PC-3 (cell line): ENCODE measurements around the gene RGS3. TPM values are rescaled to one million over a fixed set of nuclear protein-coding genes. Genes with fewer than 3 reads are reported as not detected.

Experiments used
- ATAC-seq: fragments of 200-7000 bp; cut with Tn5 transposase; 2 replicates; pipeline ENCODE4 v1.9.1; 2020; ENCODE audit warnings: mild to moderate bottlenecking, moderate library complexity
- BruUV-seq: library from RNA; stranded (reverse); fragments of 400-500 nt; replicated peaks from 2 replicates; lab custom pipeline; 2021; lab: Mats Ljungman, UMichigan
- CTCF ChIA-PET: fragments of 300-600 bp; sonication (Branson Sonifier 250); formaldehyde crosslinking; loops from one replicate; lab custom pipeline; 2022; ENCODE audit warnings: antibody characterized with exemption; lab: Charles Lee
- POLR2A ChIA-PET: fragments of 300-600 bp; sonication (Branson Sonifier 250); formaldehyde crosslinking; loops from one replicate; lab custom pipeline; 2022; ENCODE audit warnings: antibody characterized with exemption; ENCODE audit not compliant: unreplicated experiment; lab: Charles Lee
- DNase-seq: peaks from one replicate; pipeline ENCODE4 v3.0.0-alpha.2; 2015
- H2AFZ ChIP-seq: fragments of 300-600 bp; sonication (generic); 2 replicates; pipeline ENCODE4 v1.6.0; 2016; ENCODE audit warnings: antibody characterized with exemption, low read length
- H3F3A ChIP-seq: fragments of 300-600 bp; sonication (generic); one replicate; pipeline ENCODE4 v1.6.0; 2017; ENCODE audit warnings: antibody characterized with exemption, low read length, control low read depth, mild to moderate bottlenecking; ENCODE audit not compliant: unreplicated experiment
- H3K27ac ChIP-seq: fragments of 300-600 bp; sonication (generic); 2 replicates; pipeline ENCODE4 v1.5.1; 2016; ENCODE audit warnings: mild to moderate bottlenecking, low read length
- H3K27me3 ChIP-seq: fragments of 300-600 bp; sonication (generic); 2 replicates; pipeline ENCODE4 v1.6.1; 2016; ENCODE audit warnings: low read length, mixed read lengths
- H3K36me3 ChIP-seq: fragments of 300-600 bp; sonication (generic); 2 replicates; pipeline ENCODE4 v1.6.1; 2016; ENCODE audit warnings: low read depth, mixed run types, low read length, mixed read lengths
- H3K4me1 ChIP-seq: fragments of 300-600 bp; sonication (generic); 2 replicates; pipeline ENCODE4 v1.5.1; 2016; ENCODE audit warnings: low read length; ENCODE audit not compliant: insufficient read depth
- H3K4me2 ChIP-seq: fragments of 300-600 bp; sonication (generic); 2 replicates; pipeline ENCODE4 v1.6.0; 2016; ENCODE audit warnings: low read length
- H3K4me3 ChIP-seq: fragments of 300-600 bp; sonication (generic); 2 replicates; pipeline ENCODE4 v1.5.1; 2016; ENCODE audit warnings: mild to moderate bottlenecking, low read length, mixed read lengths
- H3K79me2 ChIP-seq: fragments of 300-600 bp; sonication (generic); 2 replicates; pipeline ENCODE4 v1.6.1; 2017; ENCODE audit warnings: low read length, mixed read lengths
- H3K9ac ChIP-seq: fragments of 300-600 bp; sonication (generic); 2 replicates; pipeline ENCODE4 v1.6.0; 2016; ENCODE audit warnings: mild to moderate bottlenecking, low read length
- H3K9me2 ChIP-seq: fragments of 300-600 bp; sonication (generic); replicated peaks from 2 replicates; pipeline ENCODE4 v1.6.1; 2016; ENCODE audit warnings: mixed run types, low read length, mixed read lengths
- H3K9me3 ChIP-seq: fragments of 300-600 bp; sonication (generic); 2 replicates; pipeline ENCODE4 v1.6.1; 2016; ENCODE audit warnings: low read length, mixed read lengths
- H4K20me1 ChIP-seq: fragments of 300-600 bp; sonication (generic); 2 replicates; pipeline ENCODE4 v1.6.1; 2016; ENCODE audit warnings: low read length, mixed read lengths
- EZH2 ChIP-seq: fragments of 300-600 bp; sonication (generic); IDR thresholded peaks from one replicate; pipeline ENCODE4 v1.6.1; 2017; ENCODE audit warnings: antibody characterized with exemption, mild to moderate bottlenecking, low read length; ENCODE audit not compliant: unreplicated experiment
- EZH2phosphoT487 ChIP-seq: fragments of 300-600 bp; sonication (generic); IDR thresholded peaks from 2 replicates; pipeline ENCODE4 v1.6.1; 2018; ENCODE audit warnings: mild to moderate bottlenecking, antibody characterized with exemption, low read length, borderline replicate concordance
- intact Hi-C: fragments of 100-400 bp; cut with micrococcal nuclease; formaldehyde crosslinking; loops from 2 replicates; pipeline ENCODE4 v1.9.0; 2023
- total RNA-seq: library from RNA; depleted of rRNA; stranded (reverse); fragments of >200 nt; gene quantifications from 2 replicates; pipeline ENCODE4 v1.2.3, GENCODE V29; 2014
- TF ChIP-seq, protein P1 (sequence below): fragments of 300-600 bp; sonication (generic); conservative IDR thresholded peaks from 2 replicates; pipeline ENCODE4 v1.5.1; 2017; ENCODE audit warnings: antibody characterized with exemption, low read depth, mild to moderate bottlenecking, low read length

Gene RGS3
- total RNA-seq, 1 experiment from 2014 or later, result 26.3 TPM

DNA sequence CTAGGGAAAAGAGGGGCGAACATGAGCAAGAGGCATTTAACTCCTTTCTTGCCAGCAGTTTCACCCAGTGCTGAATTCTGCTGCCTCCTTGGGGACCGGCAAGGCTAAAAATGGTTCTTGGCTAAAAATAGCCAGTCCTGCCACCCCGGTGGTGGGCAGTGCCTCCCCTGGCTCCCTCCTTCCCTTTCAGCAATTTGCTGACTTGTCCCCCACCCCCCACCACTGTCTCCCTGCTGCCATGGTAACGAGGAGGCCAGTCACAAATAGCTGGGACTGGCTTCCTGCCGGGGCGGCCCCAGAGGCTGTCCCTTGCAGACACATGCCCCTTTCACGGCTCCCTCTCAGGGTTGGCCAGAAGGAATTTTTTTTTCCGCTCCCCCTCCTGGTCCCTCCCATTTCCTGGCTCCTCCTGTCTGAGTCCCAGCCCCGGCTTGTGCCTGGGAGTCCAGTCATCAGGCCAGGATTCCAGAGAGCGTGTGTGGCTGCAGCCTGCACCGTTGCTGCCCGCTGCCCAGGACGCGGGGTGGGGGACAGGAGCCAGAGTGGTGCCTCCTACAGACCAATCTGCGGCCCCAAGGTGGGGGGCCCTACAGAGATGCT lies 130.3 kb downstream of the RGS3 start:
- no peaks in the 10 kb centered on the region for H3K79me2 ChIP-seq
- ChIA-PET CTCF (interaction anchor here (1.2 to 5.5 kb wide), 2 partner anchors 61 to 63 kb away, joined by 3 to 67 read pairs; no protein-coding TSS in a partner anchor), POLR2A (interaction anchor here (0.6 kb wide), 1 partner anchor 139 kb away, joined by 7 read pairs; no protein-coding TSS in a partner anchor)
- H3K36me3 ChIP-seq, result no peaks in the 10 kb centered on the region; the same call in 1 of the 2 replicates
- intact Hi-C loops, result no loop called here
- no peaks in the 10 kb centered on the region for H3K9me2 ChIP-seq
- H3K9me3 ChIP-seq, result no peaks in the 10 kb centered on the region
- H3K4me1 ChIP-seq, result no peaks in the 10 kb centered on the region
- no peak overlapping the region for H3K4me2 ChIP-seq
- H3F3A ChIP-seq, result no peaks in the 10 kb centered on the region
- H2AFZ ChIP-seq, result no peak overlapping the region
- no peak overlapping the region for H3K9ac ChIP-seq
- no peaks in the 10 kb centered on the region for H3K27me3 ChIP-seq
- peak; percentile 84 for ATAC-seq
- TF ChIP-seq, protein P1, sequence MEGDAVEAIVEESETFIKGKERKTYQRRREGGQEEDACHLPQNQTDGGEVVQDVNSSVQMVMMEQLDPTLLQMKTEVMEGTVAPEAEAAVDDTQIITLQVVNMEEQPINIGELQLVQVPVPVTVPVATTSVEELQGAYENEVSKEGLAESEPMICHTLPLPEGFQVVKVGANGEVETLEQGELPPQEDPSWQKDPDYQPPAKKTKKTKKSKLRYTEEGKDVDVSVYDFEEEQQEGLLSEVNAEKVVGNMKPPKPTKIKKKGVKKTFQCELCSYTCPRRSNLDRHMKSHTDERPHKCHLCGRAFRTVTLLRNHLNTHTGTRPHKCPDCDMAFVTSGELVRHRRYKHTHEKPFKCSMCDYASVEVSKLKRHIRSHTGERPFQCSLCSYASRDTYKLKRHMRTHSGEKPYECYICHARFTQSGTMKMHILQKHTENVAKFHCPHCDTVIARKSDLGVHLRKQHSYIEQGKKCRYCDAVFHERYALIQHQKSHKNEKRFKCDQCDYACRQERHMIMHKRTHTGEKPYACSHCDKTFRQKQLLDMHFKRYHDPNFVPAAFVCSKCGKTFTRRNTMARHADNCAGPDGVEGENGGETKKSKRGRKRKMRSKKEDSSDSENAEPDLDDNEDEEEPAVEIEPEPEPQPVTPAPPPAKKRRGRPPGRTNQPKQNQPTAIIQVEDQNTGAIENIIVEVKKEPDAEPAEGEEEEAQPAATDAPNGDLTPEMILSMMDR, result no peak
- no peak for TF ChIP-seq EZH2
- TF ChIP-seq EZH2phosphoT487, result no peak
- H3K4me3 ChIP-seq, result no peak overlapping the region
- H4K20me1 ChIP-seq, result no peaks in the 10 kb centered on the region
- H3K27ac ChIP-seq, result no peak overlapping the region
- DNase-seq, result peak; percentile 52
- no TSS peak for BruUV-seq

DNA sequence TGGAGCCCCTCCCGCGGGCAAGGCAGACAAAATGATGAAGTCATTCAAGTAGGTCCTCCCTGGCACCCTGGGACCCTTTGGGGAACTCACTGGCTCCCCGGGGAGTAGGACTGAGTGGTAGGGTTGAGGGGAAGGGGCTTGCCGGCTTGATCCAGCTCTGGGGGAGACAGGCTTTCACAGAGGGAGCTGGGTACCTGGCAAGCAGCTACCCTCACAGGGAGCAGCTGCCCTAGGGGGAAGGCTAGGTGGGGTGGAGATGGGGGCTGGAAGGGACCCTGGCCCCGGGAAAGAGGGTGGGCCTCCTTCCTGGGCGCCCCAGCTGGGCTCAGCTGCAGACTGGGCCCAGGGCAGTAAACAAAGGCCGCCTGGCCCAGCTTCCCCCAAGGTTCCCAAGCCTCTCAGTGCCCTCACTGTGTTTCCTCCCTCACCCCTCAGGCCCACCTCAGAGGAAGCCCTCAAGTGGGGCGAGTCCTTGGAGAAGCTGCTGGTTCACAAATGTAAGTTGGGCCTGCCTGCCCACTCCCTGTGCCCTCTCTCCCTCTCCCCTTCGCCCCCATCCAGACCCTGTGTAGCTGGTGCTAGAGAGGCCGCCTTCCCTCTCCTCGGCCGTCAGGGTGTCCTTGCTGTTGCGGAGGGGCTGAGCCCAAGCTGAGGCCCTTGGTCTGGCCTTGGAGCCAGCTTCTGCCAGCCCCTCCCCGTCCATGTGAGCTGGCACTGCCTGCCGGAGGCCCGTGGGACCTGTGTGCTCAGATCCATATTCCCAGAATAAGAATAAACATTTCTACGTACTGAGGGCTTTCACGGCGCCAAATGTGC lies 131.2 kb downstream of the RGS3 start:
- intact Hi-C loops, result no loop called here
- no peak for TF ChIP-seq EZH2
- TF ChIP-seq EZH2phosphoT487, result no peak
- TF ChIP-seq, protein P1, result no peak
- Histone ChIP-seq H2AFZ (no peak overlapping the region), H3K9ac (no peak overlapping the region), H3K9me2 (no peaks in the 10 kb centered on the region), H3K36me3 (no peaks in the 10 kb centered on the region; the same call in 1 of the 2 replicates), H3K27ac (no peak overlapping the region), H4K20me1 (no peaks in the 10 kb centered on the region), H3K4me3 (no peak overlapping the region), H3F3A (no peaks in the 10 kb centered on the region), H3K27me3 (no peaks in the 10 kb centered on the region), H3K4me2 (no peak overlapping the region), H3K79me2 (no peaks in the 10 kb centered on the region), H3K4me1 (no peaks in the 10 kb centered on the region), H3K9me3 (no peaks in the 10 kb centered on the region)
- BruUV-seq, result TSS peak; percentile 45
- ChIA-PET CTCF (interaction anchor here (1.2 kb wide), 1 partner anchor 60 kb away, joined by 3 read pairs; no protein-coding TSS in a partner anchor), POLR2A (interaction anchor here (0.6 kb wide), 1 partner anchor 919 kb away, joined by 4 read pairs; no protein-coding TSS in a partner anchor)
- DNase-seq (no peak), ATAC-seq (no peak)
